GM20431 (cell line): Measurements from ENCODE around the gene CPLX1.

Experiments
- in situ Hi-C: fragments of 300-500 bp; cut with MseI, MboI; formaldehyde crosslinking; loops from one replicate; pipeline ENCODE4 v1.15.0; 2020; ENCODE audit warnings: low sequenced_read_pairs; ENCODE audit not compliant: unreplicated experiment

CPLX1 gene

DNA sequence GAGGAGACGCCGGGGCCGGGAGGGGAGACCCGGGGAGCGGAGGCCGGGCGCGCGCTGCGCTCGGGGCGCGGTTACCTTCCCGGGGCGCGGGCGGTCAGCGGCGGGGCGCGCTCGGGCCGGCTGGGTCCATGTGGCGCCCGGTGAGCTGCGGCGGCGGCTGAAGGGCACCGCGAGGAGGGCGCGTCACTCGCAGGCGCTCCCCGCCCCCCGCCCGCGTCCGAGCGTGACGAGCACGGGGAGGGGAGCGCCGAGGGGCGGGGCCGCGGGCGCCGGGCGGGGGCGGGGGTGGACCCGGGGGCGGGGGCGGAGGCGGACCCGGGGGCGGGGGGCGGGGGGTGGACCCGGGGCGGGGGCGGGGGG lies at the start of gene CPLX1:
TSS of gene CPLX1 (minus strand) at position 159 of the 360 bp plus-strand sequence. CDS start 1,607 bp downstream, outside the sequence.
- in situ Hi-C loops: no loop called here

GRCh38 chr4:874971-875817 lies 49.3 kb upstream of the CPLX1 start:
- in situ Hi-C loops: no loop called here

- in situ Hi-C loops: no loop called here
Observed at GRCh38 chr4:874056-874455, 48.1 kb upstream of the CPLX1 start.

GRCh38 chr4:872241-872981 lies 46.5 kb upstream of the CPLX1 start:
- in situ Hi-C loops: no loop called here

GRCh38 chr4:871484-871883 lies 45.6 kb upstream of the CPLX1 start:
- in situ Hi-C loops: no loop called here

DNA sequence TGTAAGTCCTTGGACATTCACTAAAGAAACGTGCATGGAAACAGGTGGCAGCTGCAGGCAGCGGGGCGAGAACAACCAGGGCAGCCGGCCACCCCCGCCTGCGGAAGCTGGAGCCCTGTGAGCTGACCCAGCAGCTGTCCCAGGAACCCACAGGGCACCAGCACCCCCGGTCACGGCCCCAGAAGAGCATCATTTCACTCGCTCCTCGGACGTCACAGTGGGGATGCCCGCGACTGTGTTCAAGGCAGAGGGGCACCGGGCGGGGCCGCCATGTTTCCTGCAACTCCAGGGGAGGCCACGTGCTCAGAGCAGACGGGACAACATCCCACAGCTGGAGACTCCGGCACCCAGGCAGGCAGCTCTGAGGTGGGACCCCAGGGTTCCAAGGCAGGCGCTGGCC lies 45.0 kb upstream of the CPLX1 start:
- in situ Hi-C loops: no loop called here

- in situ Hi-C loops: no loop called here
Observed at GRCh38 chr4:869776-870175, 43.8 kb upstream of the CPLX1 start.

- in situ Hi-C loops: no loop called here
Observed at GRCh38 chr4:868421-868820, 42.5 kb upstream of the CPLX1 start.

GRCh38 chr4:867526-868250 lies 41.8 kb upstream of the CPLX1 start:
- in situ Hi-C loops: no loop called here

DNA sequence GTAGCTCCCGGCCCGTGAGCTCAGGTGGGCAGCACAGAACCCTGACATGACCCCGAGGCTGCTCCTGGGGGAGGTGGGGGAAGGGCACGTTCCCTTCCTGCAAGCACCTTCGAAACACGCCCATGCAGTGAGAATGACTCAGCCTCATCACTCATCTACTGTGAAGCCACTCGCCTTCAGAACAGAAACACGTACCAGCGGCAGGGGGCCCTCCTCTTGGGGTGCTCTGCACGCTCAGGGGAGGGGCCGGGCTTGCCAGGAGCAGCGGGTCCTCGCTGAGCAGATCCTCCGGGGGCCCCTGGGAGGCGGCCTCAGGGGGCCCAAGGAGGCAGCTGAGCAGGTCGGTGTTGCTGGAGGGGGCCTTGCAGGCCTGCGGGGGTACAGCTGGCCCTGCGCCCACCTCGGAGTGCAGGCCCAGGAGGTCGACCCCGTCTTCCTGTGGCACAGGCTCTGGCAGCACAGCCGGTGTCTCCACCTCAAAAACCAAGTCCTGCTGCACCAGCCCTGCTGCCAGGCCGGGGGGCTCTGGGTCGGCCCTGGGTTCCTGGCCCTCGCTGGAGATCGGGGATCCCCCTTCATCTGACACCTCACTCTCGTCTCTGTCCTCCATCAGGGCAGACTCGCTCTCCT lies 40.9 kb upstream of the CPLX1 start:
- in situ Hi-C loops: no loop called here

GRCh38 chr4:866068-866760 lies 40.3 kb upstream of the CPLX1 start:
- in situ Hi-C loops: no loop called here

DNA sequence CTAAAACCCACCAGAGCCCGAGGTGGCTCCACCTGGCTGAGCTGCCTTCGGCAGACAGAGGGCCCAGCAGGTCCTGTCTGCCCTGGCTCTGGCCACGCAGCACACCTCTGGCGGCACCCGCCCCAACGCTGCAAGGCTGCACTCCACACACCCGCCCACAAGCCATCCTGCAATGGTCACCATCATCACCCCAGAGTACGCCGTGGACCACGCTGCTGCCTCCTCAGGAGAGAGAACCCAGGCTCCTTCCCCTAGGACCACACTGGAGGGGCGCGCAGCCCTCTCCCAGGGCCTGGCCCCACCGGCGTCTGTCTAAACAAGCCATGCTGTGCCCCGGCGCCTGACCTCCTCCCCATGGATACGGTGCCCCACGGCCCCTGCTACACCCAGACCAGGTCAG lies 39.6 kb upstream of the CPLX1 start:
- in situ Hi-C loops: no loop called here

GRCh38 chr4:865121-865465 lies 39.2 kb upstream of the CPLX1 start:
- in situ Hi-C loops: no loop called here

DNA sequence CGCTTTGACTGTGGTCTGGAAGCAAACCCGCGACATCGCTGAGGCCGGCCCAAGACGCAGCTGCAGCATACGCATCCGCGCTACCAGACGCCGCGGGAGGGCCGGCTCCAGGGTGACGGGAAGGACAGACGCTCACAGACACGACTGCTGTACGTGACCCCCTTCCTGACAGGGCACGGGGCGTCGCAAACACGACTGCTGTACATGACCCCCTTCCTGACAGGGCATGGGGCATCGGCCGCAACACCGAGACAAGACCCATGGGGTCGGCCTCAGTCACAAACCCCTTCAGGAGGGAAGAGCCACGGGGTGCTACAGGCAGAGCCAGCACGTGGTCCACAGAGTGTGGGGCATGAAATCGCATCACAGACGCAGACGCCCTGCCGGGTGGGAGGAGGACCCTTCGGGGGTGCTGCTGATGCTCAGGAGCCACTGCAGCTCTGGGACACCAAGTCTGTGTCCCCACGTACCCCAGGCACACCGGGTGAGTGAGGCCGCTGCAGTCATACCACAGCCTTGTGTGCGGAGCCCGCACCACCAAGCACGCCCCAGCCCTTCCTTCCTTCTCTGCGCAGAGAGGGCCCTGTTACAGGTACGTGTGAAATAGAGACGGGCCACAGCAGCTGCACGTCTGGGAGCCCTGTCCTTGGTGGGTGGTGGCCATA lies 38.7 kb upstream of the CPLX1 start:
- in situ Hi-C loops: no loop called here

DNA sequence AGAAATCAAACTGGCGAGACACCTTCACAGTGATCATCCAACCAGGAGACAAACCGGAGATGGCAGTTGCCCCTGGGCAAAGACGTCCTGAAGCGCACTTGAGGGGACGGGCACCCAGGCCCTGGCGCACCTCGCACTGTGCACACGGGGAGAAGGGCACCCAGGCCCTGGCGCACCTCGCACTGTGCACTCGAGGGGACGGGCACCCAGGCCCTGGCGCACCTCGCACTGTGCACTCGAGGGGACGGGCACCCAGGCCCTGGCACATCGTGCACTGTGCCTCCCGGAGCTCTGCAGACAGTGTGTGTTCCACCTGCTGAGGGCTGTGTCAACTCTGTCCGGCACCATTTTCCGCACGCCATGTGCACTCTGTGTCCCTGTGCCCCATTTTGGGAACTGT lies 34.6 kb upstream of the CPLX1 start:
- in situ Hi-C loops: no loop called here

- in situ Hi-C loops: no loop called here
Observed at GRCh38 chr4:859496-859895, 33.6 kb upstream of the CPLX1 start.

GRCh38 chr4:858831-859451 lies 33.0 kb upstream of the CPLX1 start:
- in situ Hi-C loops: no loop called here

DNA sequence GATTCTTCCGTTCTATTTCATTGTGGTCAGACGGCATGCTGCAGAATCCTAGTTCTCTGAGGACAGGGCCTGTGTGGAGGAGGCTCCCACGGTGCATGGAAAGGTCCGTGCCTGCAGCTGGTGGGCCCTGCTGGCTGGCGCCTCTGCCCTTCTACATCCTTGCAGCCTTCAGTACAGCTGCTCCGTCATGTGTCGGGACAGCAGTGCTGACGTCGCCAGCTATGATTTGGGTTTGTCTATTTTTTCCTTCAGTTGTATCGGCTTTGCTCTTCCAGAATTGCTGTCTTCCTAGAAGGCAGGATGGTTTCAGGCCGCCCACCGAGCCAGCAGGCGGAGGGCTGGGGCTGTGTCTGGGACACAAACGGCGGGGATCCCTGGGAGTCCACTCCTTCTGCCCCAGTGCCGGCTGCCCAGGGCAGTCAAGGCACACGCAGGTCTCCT lies 32.1 kb upstream of the CPLX1 start:
- in situ Hi-C loops: no loop called here

DNA sequence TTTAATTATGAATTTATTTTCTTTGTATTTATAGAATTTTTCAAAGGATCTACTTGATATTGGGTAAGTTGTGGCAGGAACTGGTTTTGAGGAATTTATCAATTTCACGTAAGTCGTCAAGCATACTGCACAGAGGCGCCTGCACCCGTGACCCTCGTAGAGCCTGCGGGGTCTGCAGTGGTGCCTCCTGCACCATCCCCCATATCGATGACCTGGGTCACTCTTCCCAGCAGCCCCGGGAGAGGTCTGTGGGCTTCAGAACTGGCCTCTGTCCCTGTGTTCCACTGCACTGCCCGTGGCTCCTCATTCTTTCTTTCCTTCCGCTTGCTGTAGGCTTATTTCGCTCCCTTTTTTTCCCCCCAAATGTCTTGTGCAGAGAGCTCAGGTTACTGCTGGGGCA lies 31.5 kb upstream of the CPLX1 start:
- in situ Hi-C loops: no loop called here
